OCI-LY3 (cell line): Measurements from ENCODE around the gene BICD2.

Experiments used
- H2AFZ ChIP-seq: fragments of 200-600, 300-600 bp; shearing (Covaris generic); 2 replicates; pipeline ENCODE4 v1.6.0; 2014; ENCODE audit warnings: antibody characterized with exemption, low read depth, low read length
- H3K27ac ChIP-seq: fragments of 200-600, 300-600 bp; sonication (generic); 2 replicates; pipeline ENCODE4 v1.5.1; 2014; ENCODE audit warnings: mild to moderate bottlenecking, low read length, moderate library complexity, mixed read lengths
- H3K27me3 ChIP-seq: fragments of 200-600, 300-600 bp; sonication (generic); 2 replicates; pipeline ENCODE4 v1.6.1; 2014; ENCODE audit warnings: low read depth, low read length, mixed read lengths
- H3K36me3 ChIP-seq: fragments of 200-600, 300-600 bp; sonication (generic); replicated peaks from 2 replicates; pipeline ENCODE3; 2014; ENCODE audit warnings: low read depth, low read length, mixed read lengths
- H3K4me1 ChIP-seq: fragments of 300-600, 200-600 bp; sonication (generic); 2 replicates; pipeline ENCODE4 v1.6.1; 2014; ENCODE audit warnings: low read length, mixed read lengths
- H3K4me2 ChIP-seq: fragments of 200-600, 300-600 bp; sonication (generic); 2 replicates; pipeline ENCODE4 v1.6.1; 2014; ENCODE audit warnings: low read length, mixed read lengths
- H3K4me3 ChIP-seq: fragments of 300-600, 200-600 bp; sonication (generic); 2 replicates; pipeline ENCODE4 v1.5.1; 2014; ENCODE audit warnings: antibody characterized with exemption, mild to moderate bottlenecking, low read length, moderate library complexity
- H3K79me2 ChIP-seq: fragments of 300-600, 200-600 bp; shearing (Covaris generic); 2 replicates; pipeline ENCODE4 v1.6.1; 2014; ENCODE audit warnings: mild to moderate bottlenecking, low read length, mixed read lengths
- H3K9ac ChIP-seq: fragments of 300-600, 200-600 bp; shearing (Covaris generic); 2 replicates; pipeline ENCODE4 v1.6.0; 2014; ENCODE audit warnings: mild to moderate bottlenecking, low read length, moderate library complexity
- H3K9me3 ChIP-seq: fragments of 200-600, 300-600 bp; shearing (Covaris generic); 2 replicates; pipeline ENCODE4 v1.6.1; 2014; ENCODE audit warnings: low read length, mixed read lengths; ENCODE audit not compliant: insufficient read depth
- H4K20me1 ChIP-seq: fragments of 200-600, 300-600 bp; sonication (generic); 2 replicates; pipeline ENCODE4 v1.6.1; 2016; ENCODE audit warnings: low read length, mixed read lengths; ENCODE audit not compliant: insufficient read depth
- EZH2phosphoT487 ChIP-seq: fragments of 200-600 bp; shearing (Covaris generic); IDR thresholded peaks from 2 replicates; pipeline ENCODE4 v1.6.1; 2018; ENCODE audit warnings: antibody characterized with exemption, mixed run types, low read depth
- TF ChIP-seq, protein P1 (sequence below): fragments of 200-600, 300-600 bp; sonication (generic); IDR thresholded peaks from 2 replicates; pipeline ENCODE4 v1.5.1; 2014; ENCODE audit warnings: antibody characterized with exemption, low read length, low read depth

BICD2 gene

GRCh38 chr9:92711844-92712243 is 52.8 kb downstream of the BICD2 start:
- Histone ChIP-seq H4K20me1 (peaks cover 6% of the 10 kb centered on the region; the same call in 1 of the 2 replicates), H3K4me2 (peak overlapping the region; percentile 27), H3K4me1 (peaks cover 12% of the 10 kb centered on the region), H3K79me2 (no peaks in the 10 kb centered on the region), H3K27me3 (no peaks in the 10 kb centered on the region), H3K9me3 (no peaks in the 10 kb centered on the region), H3K27ac (peak overlapping the region; percentile 22; the same call in 1 of the 2 replicates), H3K36me3 (peaks cover 42% of the 10 kb centered on the region), H3K9ac (no peak overlapping the region), H2AFZ (no peak overlapping the region), H3K4me3 (no peak overlapping the region)
- TF ChIP-seq, protein P1, sequence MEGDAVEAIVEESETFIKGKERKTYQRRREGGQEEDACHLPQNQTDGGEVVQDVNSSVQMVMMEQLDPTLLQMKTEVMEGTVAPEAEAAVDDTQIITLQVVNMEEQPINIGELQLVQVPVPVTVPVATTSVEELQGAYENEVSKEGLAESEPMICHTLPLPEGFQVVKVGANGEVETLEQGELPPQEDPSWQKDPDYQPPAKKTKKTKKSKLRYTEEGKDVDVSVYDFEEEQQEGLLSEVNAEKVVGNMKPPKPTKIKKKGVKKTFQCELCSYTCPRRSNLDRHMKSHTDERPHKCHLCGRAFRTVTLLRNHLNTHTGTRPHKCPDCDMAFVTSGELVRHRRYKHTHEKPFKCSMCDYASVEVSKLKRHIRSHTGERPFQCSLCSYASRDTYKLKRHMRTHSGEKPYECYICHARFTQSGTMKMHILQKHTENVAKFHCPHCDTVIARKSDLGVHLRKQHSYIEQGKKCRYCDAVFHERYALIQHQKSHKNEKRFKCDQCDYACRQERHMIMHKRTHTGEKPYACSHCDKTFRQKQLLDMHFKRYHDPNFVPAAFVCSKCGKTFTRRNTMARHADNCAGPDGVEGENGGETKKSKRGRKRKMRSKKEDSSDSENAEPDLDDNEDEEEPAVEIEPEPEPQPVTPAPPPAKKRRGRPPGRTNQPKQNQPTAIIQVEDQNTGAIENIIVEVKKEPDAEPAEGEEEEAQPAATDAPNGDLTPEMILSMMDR, result no peak
- TF ChIP-seq EZH2phosphoT487, result no peak

DNA sequence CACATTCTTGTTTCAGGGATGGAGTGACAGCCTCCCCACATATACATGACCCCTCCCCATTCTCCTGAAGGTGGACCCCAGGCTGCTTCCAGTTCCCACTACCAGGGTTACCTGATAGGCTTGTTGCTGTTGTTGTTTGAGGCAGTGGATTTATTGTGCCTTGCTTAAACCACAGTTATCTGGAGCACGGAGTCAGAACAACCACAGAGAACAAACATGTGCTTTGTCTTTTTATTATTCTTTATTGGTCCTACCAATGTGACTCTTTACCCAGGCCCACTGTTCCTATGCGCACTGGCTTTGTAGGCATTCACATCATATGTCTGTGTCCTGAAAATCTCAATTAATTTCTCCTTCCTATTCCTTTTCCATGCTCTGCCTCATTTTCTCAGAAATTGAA is 53.5 kb downstream of the BICD2 start:
- Histone ChIP-seq H3K9ac (no peak overlapping the region), H3K27ac (no peak overlapping the region), H3K9me3 (no peaks in the 10 kb centered on the region), H4K20me1 (no peaks in the 10 kb centered on the region), H3K79me2 (no peaks in the 10 kb centered on the region), H3K4me2 (no peak overlapping the region), H3K4me3 (no peak overlapping the region), H3K27me3 (no peaks in the 10 kb centered on the region), H3K4me1 (peaks cover 14% of the 10 kb centered on the region), H2AFZ (no peak overlapping the region), H3K36me3 (peaks cover 38% of the 10 kb centered on the region)
- TF ChIP-seq EZH2phosphoT487, result no peak
- TF ChIP-seq, protein P1, result no peak

DNA sequence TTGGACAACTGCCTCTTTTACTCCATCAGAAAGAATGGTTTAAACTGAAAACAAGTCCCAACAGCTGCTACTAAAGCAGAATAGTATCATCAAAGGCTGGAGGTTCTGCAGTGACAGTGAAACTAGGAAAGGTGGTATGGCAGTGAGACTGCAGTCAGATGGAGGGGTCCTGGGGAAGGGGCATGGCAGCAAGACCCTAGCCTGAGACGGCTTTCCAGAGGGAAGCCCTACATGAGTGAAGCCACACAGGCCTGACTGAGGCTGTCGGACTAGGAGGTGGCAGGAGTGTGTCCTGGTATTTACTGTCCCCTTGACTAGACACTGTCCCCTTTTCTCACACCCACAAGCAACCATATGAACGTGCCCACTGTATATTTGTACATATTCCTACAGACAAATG is 54.3 kb downstream of the BICD2 start:
- no peak overlapping the region for H3K9ac ChIP-seq
- peaks cover 30% of the 10 kb centered on the region for H3K36me3 ChIP-seq
- no peak overlapping the region for H3K4me3 ChIP-seq
- H3K4me2 ChIP-seq, result no peak overlapping the region
- H3K4me1 ChIP-seq, result peaks cover 15% of the 10 kb centered on the region
- TF ChIP-seq EZH2phosphoT487, result no peak
- TF ChIP-seq, protein P1, result no peak
- H3K9me3 ChIP-seq, result no peaks in the 10 kb centered on the region
- H2AFZ ChIP-seq, result no peak overlapping the region
- H3K27me3 ChIP-seq, result no peaks in the 10 kb centered on the region
- H3K79me2 ChIP-seq, result no peaks in the 10 kb centered on the region
- no peak overlapping the region for H3K27ac ChIP-seq
- no peaks in the 10 kb centered on the region for H4K20me1 ChIP-seq

- TF ChIP-seq, protein P1, result no peak
- no peak for TF ChIP-seq EZH2phosphoT487
These were observed 54.7 kb downstream of the BICD2 start for GRCh38 chr9:92709954-92710353.

More at GRCh38 chr9:92709954-92710353, 54.7 kb downstream of the BICD2 start:
- Histone ChIP-seq H3K9ac (no peak overlapping the region), H3K27ac (no peak overlapping the region), H3K36me3 (peaks cover 27% of the 10 kb centered on the region), H3K27me3 (no peaks in the 10 kb centered on the region), H3K79me2 (no peaks in the 10 kb centered on the region), H4K20me1 (no peaks in the 10 kb centered on the region), H3K9me3 (no peaks in the 10 kb centered on the region), H3K4me2 (no peak overlapping the region), H3K4me1 (peaks cover 15% of the 10 kb centered on the region), H3K4me3 (no peak overlapping the region), H2AFZ (no peak overlapping the region)
